ENCODE results near the gene TMEM240.
"Not testable (repeated sequence)": the region's sequence is repeated elsewhere in the genome, so short reads cannot be mapped to it uniquely, and the experiment has no call there.

The TMEM240 gene

GRCh38 chr1:1490633-1491230, 49.7 kb downstream of the TMEM240 start:
- DNase-seq, result no peak

GRCh38 chr1:1489861-1490260, 50.6 kb downstream of the TMEM240 start:
- no peak for DNase-seq

GRCh38 chr1:1489231-1489630, 51.2 kb downstream of the TMEM240 start:
- DNase-seq, result no peak

GRCh38 chr1:1487701-1488100, 52.7 kb downstream of the TMEM240 start:
- DNase-seq, result no peak

- DNase-seq, result not testable (repeated sequence)
Observed at GRCh38 chr1:1485755-1486317, 54.6 kb downstream of the TMEM240 start.

- not testable (repeated sequence) for DNase-seq
Observed at GRCh38 chr1:1484976-1485750, 55.3 kb downstream of the TMEM240 start.
